ENCODE data around the gene ESD.

- TF ChIP-seq EZH2 (IDR thresholded peaks at IDR 0.05; ENCODE audit: borderline replicate concordance, low read depth, low read length, severe bottlenecking) = no peak
- TF ChIP-seq CTCF (IDR thresholded peaks at IDR 0.05; ENCODE audit: extremely low read depth in 1 of 2, insufficient read depth in 1 of 2, low read depth in 1 of 2, low read length in 2 of 2) = no peak
- no peak for TF ChIP-seq POLR2A (IDR thresholded peaks at IDR 0.05; ENCODE audit: low read depth, low read length)
- TF ChIP-seq GATA2 (IDR thresholded peaks at IDR 0.05; ENCODE audit: insufficient read depth, insufficient read length, low read depth, low read length) = no peak
- no peak for TF ChIP-seq MAX (IDR thresholded peaks at IDR 0.05; ENCODE audit: insufficient read depth, insufficient read length)
These were observed 708 bp upstream of the ESD start for GRCh38 chr13:46797501-46798237.

Measured in endothelial cell of umbilical vein (primary cell).